HepG2 (cell line): Measurements from ENCODE around the gene PKP4. TPM values are rescaled to one million over a fixed set of nuclear protein-coding genes. Genes with fewer than 3 reads are reported as not detected.

ENCODE experiments used
- ATAC-seq: fragments of 200-7000 bp; cut with Tn5 transposase; 3 replicates; pipeline ENCODE4 v1.9.1; 2020; ENCODE audit warnings: mild to moderate bottlenecking, moderate library complexity
- BruUV-seq: library from RNA; stranded (reverse); fragments of 400-500 nt; replicated peaks from 2 replicates; lab custom pipeline; 2021; lab: Mats Ljungman, UMichigan
- CTCF ChIA-PET: fragments of 300-600 bp; formaldehyde crosslinking; extraction: SDS; loops from one replicate; lab custom pipeline; 2021; ENCODE audit warnings: low total read pairs, inconsistent platforms, low intra/inter-chr PET ratio; lab: Yijun Ruan, JAX
- POLR2A ChIA-PET: fragments of 350-600 bp; sonication (Branson Sonifier 250); formaldehyde crosslinking; loops from one replicate; lab custom pipeline; 2020; ENCODE audit warnings: antibody characterized with exemption, inconsistent platforms; lab: Yijun Ruan, JAX
- DNase-seq: peaks from one replicate; pipeline ENCODE4 v3.0.0-alpha.2; 2015; ENCODE audit warnings: low spot score
- FAIRE-seq: peaks from 3 replicates; lab custom pipeline; 2011; peaks lifted over from hg19 to GRCh38; lab: Jason Lieb, UNC
- H2AFZ ChIP-seq: one replicate; pipeline ENCODE4 v1.6.1; 2011; ENCODE audit warnings: low read length, inconsistent platforms
- H3K27ac ChIP-seq: fragments of 300-600 bp; 3 replicates; pipeline ENCODE4 v1.8.0; 2011; ENCODE audit warnings: mixed run types, mild to moderate bottlenecking, mixed read lengths, low read length, inconsistent platforms; ENCODE audit not compliant: insufficient read depth; ENCODE audit errors: extremely low read length
- H3K27me3 ChIP-seq, 2 experiments: fragments of 200-600 bp in 1 of 2; 2 replicates in 1 of 2; 3 replicates in 1 of 2; pipeline versions ENCODE4 v1.6.0 to v1.8.0; 2011; ENCODE audit warnings: low read length in 2 of 2, mild to moderate bottlenecking in 2 of 2, moderate library complexity in 2 of 2, inconsistent platforms in 1 of 2; ENCODE audit not compliant: insufficient read depth in 2 of 2, control insufficient read depth in 1 of 2
- H3K36me3 ChIP-seq, 2 experiments: fragments of 200-600 bp in 1 of 2; replicated peaks in 1 of 2; 2 replicates in 1 of 2; 3 replicates in 1 of 2; pipeline versions ENCODE4 v1.5.1 to v1.8.0; 2011; ENCODE audit warnings: low read length in 2 of 2, inconsistent platforms in 1 of 2; ENCODE audit not compliant: insufficient read depth in 2 of 2, control insufficient read depth in 1 of 2
- H3K4me1 ChIP-seq: 2 replicates; pipeline ENCODE4 v1.5.1; 2012; ENCODE audit warnings: low read length, inconsistent platforms; ENCODE audit not compliant: insufficient read depth
- H3K4me2 ChIP-seq: 2 replicates; pipeline ENCODE4 v1.6.0; 2011; ENCODE audit warnings: low read depth, low read length, inconsistent platforms
- H3K4me3 ChIP-seq, 3 experiments: fragments of 200-600 bp in 1 of 3; sonication (generic), shearing (Covaris generic) in 1 of 3; replicated peaks in 1 of 3; 2 replicates each; pipeline ENCODE4 v1.5.1; 2011 to 2016; ENCODE audit warnings: low read length in 3 of 3, inconsistent platforms in 2 of 3, low read depth in 2 of 3, mild to moderate bottlenecking in 2 of 3, control low read depth in 1 of 3, mixed read lengths in 1 of 3; ENCODE audit not compliant: insufficient read depth in 1 of 3
- H3K79me2 ChIP-seq: one replicate; pipeline ENCODE4 v1.6.1; 2011; ENCODE audit warnings: low read length, inconsistent platforms; ENCODE audit not compliant: insufficient read depth
- H3K9ac ChIP-seq: 2 replicates; pipeline ENCODE4 v1.6.0; 2011; ENCODE audit warnings: mild to moderate bottlenecking, low read depth, low read length, inconsistent platforms; ENCODE audit not compliant: insufficient read depth
- H3K9me3 ChIP-seq: 2 replicates; pipeline ENCODE4 v1.5.1; 2012; ENCODE audit warnings: mild to moderate bottlenecking, low read length
- H4K20me1 ChIP-seq: 2 replicates; pipeline ENCODE4 v1.6.0; 2011; ENCODE audit warnings: inconsistent platforms, mild to moderate bottlenecking, low read length, moderate library complexity; ENCODE audit not compliant: insufficient read depth
- CENPT ChIP-seq: sonication (generic); formaldehyde crosslinking; IDR thresholded peaks from 2 replicates; pipeline ENCODE4 v1.8.0; 2022; ENCODE audit warnings: low read depth, mild to moderate bottlenecking, moderate library complexity, missing genetic modification reagents
- DPF2 ChIP-seq: sonication (generic); formaldehyde crosslinking; IDR thresholded peaks from 2 replicates; pipeline ENCODE4 v1.4.0; 2020; ENCODE audit warnings: mild to moderate bottlenecking, low read depth, missing genetic modification reagents, borderline replicate concordance
- GPN1 ChIP-seq: sonication (generic); formaldehyde crosslinking; IDR thresholded peaks from 2 replicates; pipeline ENCODE4 v1.5.1; 2020; ENCODE audit warnings: missing genetic modification reagents, borderline replicate concordance
- KDM5B ChIP-seq: sonication (generic); formaldehyde crosslinking; IDR thresholded peaks from 2 replicates; pipeline ENCODE4 v1.4.0; 2020; ENCODE audit warnings: missing genetic modification reagents, mild to moderate bottlenecking, borderline replicate concordance
- MIER2 ChIP-seq: IDR thresholded peaks from 2 replicates; pipeline ENCODE4 v1.6.1; 2016; ENCODE audit warnings: missing biosample characterization, missing genetic modification reagents
- MYC ChIP-seq: sonication (generic); formaldehyde crosslinking; IDR thresholded peaks from 2 replicates; pipeline ENCODE4 v1.9.0; 2021; ENCODE audit warnings: missing genetic modification reagents, borderline replicate concordance
- PHF20 ChIP-seq: sonication (generic); formaldehyde crosslinking; IDR thresholded peaks from 2 replicates; pipeline ENCODE4 v1.5.0; 2020; ENCODE audit warnings: mild to moderate bottlenecking, missing genetic modification reagents
- RFX3 ChIP-seq: IDR thresholded peaks from 2 replicates; pipeline ENCODE4 v1.6.1; 2016; ENCODE audit warnings: missing biosample characterization, missing genetic modification reagents
- U2AF1 ChIP-seq: fragments of 200-400 bp; formaldehyde crosslinking; optimal IDR thresholded peaks from 2 replicates; pipeline ENCODE3; 2017; ENCODE audit warnings: mild to moderate bottlenecking, low read depth, low read length
- ZBTB26 ChIP-seq: IDR thresholded peaks from 2 replicates; pipeline ENCODE4 v1.6.1; 2016; ENCODE audit warnings: missing compliant biosample characterization, missing genetic modification reagents, borderline replicate concordance
- ZFP37 ChIP-seq: sonication (generic); formaldehyde crosslinking; IDR thresholded peaks from 2 replicates; pipeline ENCODE4 v1.4.0; 2020; ENCODE audit warnings: missing genetic modification reagents, borderline replicate concordance
- ZNF232 ChIP-seq: sonication (generic); formaldehyde crosslinking; IDR thresholded peaks from 2 replicates; pipeline ENCODE4 v1.4.0; 2020; ENCODE audit warnings: missing genetic modification reagents, borderline replicate concordance
- ZNF674 ChIP-seq: sonication (generic); formaldehyde crosslinking; IDR thresholded peaks from 2 replicates; pipeline ENCODE4 v1.5.0; 2020; ENCODE audit warnings: low read depth, mild to moderate bottlenecking, missing genetic modification reagents
- ZNF841 ChIP-seq: sonication (generic); formaldehyde crosslinking; IDR thresholded peaks from 2 replicates; pipeline ENCODE4 v1.8.1; 2023; ENCODE audit warnings: missing genetic modification reagents, borderline replicate concordance
- WGBS: methylation state at CpG from one replicate; pipeline ENCODE4 v1.1.6; 2017; ENCODE audit warnings: low lambda C conversion rate; 5-methylcytosine and 5-hydroxymethylcytosine counted together
- in situ Hi-C: cut with HindIII; loops from 2 replicates; pipeline ENCODE4 v1.10.0; 2017; ENCODE audit warnings: low pct_unique_long_range_greater_than_20kb; ENCODE audit not compliant: extremely low pct_ligation_motif_present
- intact Hi-C: fragments of 100-400 bp; cut with micrococcal nuclease; formaldehyde crosslinking; loops from one replicate; pipeline ENCODE4 v1.10.0; 2022; ENCODE audit not compliant: unreplicated experiment
- polyA plus RNA-seq, 8 experiments: library from polyadenylated mRNA; depleted of rRNA in 3 of 8; stranded (reverse) in 7 of 8; unstranded in 1 of 8; fragments of >200 nt; fragmentation: Illumina TruSeq in 4 of 8; extraction: Trizol in 4 of 8; gene quantifications; 2 replicates each; pipeline versions ENCODE4 v1.2.1 to v1.2.3, GENCODE V29; 2011 to 2016; ENCODE audit warnings: low read depth in 4 of 8, missing spikeins in 1 of 8, mixed read lengths in 1 of 8; ENCODE audit not compliant: insufficient read depth in 1 of 8
- total RNA-seq, 5 experiments: library from RNA; depleted of rRNA; stranded (reverse); fragments of >200 nt; fragmentation: Illumina TruSeq; extraction: Trizol; gene quantifications; 2 replicates each; pipeline ENCODE4 v1.2.3, GENCODE V29; 2016; ENCODE audit warnings: low read depth in 1 of 5
- TF ChIP-seq, protein P1 (sequence below): sonication (generic); formaldehyde crosslinking; IDR thresholded peaks from 2 replicates; pipeline ENCODE4 v1.5.1; 2020; ENCODE audit warnings: missing genetic modification reagents, mild to moderate bottlenecking, borderline replicate concordance

Gene PKP4
- total and polyA plus RNA-seq, 2 of the 13 experiments (the other 11 are each of a cell fraction or from before 2014, with no cell fraction given), result 80.9 to 90.5 TPM

- Histone ChIP-seq H3K27ac (no peak overlapping the region), H3K4me1 (peaks cover 8% of the 10 kb centered on the region; the same call in 1 of the 2 replicates), H3K79me2 (no peaks in the 10 kb centered on the region), H4K20me1 (no peaks in the 10 kb centered on the region), H3K27me3 (no peaks in the 10 kb centered on the region), H3K9ac (no peak overlapping the region), H2AFZ (no peak overlapping the region), H3K9me3 (no peaks in the 10 kb centered on the region), H3K4me2 (no peak overlapping the region), H3K36me3 (peaks cover 45 to 98% of the 10 kb centered on the region in 2 experiments), H3K4me3 (no peak overlapping the region)
- 96% methylated on average over 5 of the region's 5 CpGs for WGBS
- in situ Hi-C loops, result no loop called here
- FAIRE-seq (no peak), DNase-seq (no peak), ATAC-seq (no peak)
- BruUV-seq, result no TSS peak
- intact Hi-C loops, result no loop called here
- TF ChIP-seq MYC (CRISPR knock-in tag) (no peak), PHF20 (no peak), ZNF232 (CRISPR knock-in tag) (no peak), MIER2 (CRISPR knock-in tag) (no peak), CENPT (CRISPR knock-in tag) (no peak), GPN1 (CRISPR knock-in tag) (no peak), ZNF674 (CRISPR knock-in tag) (no peak), U2AF1 (no peak), DPF2 (CRISPR knock-in tag) (no peak), RFX3 (CRISPR knock-in tag) (no peak), ZFP37 (CRISPR knock-in tag) (no peak), ZNF841 (no peak), ZBTB26 (CRISPR knock-in tag) (no peak), KDM5B (CRISPR knock-in tag) (no peak)
- TF ChIP-seq, protein P1, sequence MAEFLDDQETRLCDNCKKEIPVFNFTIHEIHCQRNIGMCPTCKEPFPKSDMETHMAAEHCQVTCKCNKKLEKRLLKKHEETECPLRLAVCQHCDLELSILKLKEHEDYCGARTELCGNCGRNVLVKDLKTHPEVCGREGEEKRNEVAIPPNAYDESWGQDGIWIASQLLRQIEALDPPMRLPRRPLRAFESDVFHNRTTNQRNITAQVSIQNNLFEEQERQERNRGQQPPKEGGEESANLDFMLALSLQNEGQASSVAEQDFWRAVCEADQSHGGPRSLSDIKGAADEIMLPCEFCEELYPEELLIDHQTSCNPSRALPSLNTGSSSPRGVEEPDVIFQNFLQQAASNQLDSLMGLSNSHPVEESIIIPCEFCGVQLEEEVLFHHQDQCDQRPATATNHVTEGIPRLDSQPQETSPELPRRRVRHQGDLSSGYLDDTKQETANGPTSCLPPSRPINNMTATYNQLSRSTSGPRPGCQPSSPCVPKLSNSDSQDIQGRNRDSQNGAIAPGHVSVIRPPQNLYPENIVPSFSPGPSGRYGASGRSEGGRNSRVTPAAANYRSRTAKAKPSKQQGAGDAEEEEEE (CRISPR knock-in tag), result no peak
- CTCF ChIA-PET, result no interaction called here
- POLR2A ChIA-PET, result no interaction called here
Measured at GRCh38 chr2:158665536-158666302, 209.0 kb downstream of the PKP4 start.
